Fibroblast of skin of left biceps (primary cell): Measurements from ENCODE around the gene PRL.

Experiments used
- DNase-seq, 2 experiments: peaks; one replicate each; pipeline ENCODE4 v3.0.0-alpha.2; 2013; ENCODE audit warnings: low read depth in 2 of 2

The PRL gene

DNA sequence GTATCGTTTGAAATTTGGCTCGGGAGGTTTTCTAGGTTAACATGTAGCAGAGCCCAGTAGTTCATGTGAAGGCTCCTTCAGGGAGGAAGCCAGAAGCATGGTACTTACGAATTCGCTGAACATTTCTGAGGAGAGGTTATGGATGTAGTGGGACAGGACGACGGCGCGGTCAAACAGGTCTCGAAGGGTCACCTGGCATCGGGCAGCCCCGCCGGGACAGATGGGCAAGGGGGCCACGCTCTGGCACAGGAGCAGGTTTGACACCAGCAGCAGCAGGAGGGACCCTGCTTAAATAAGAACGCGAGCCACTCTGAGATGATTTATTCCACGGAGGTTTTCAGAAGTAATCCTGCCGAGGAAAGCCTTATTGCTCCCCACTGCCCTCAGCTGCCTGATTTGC lies 2.5 kb downstream of the PRL start:
- no peak for DNase-seq

DNA sequence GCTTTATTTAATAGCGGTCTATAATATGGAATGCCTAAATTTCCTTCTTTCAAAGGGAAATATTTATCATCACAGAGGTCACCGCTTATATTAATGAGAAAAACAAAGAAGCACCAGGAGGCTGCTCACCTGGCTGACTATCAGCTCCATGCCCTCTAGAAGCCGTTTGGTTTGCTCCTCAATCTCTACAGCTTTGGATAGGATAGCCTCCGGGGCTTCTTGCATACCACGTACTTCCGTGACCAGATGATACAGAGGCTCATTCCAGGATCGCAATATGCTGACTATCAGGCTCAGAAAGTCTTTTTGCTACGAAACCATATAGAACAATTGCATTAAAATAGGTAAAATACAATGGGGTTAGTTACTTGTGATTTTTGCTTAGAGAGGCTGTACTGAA lies 6.8 kb downstream of the PRL start:
- no peak for DNase-seq

GRCh38 chr6:22288721-22289120 lies 8.1 kb downstream of the PRL start:
- DNase-seq = no peak

DNA sequence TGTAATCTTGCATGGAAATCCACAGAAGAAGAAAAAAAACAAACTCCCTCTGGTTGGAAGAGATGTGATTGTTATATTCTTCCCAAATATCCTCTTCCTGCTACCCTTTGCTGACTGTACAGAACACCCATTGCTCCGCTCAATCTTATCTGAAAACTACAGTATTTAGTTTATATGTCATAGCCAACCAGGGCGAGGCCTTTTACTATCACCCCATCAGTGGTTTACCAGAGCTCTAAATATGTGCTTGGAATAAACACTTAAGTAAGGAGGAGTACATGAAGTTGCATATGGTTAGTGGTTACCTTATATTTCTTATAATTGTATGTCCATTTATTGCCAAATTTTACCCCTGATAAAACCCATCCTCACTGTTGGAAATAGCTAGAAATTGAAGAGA lies 12.2 kb downstream of the PRL start:
- DNase-seq = no peak

- no peak for DNase-seq
Observed at GRCh38 chr6:22281341-22282085, 15.3 kb downstream of the PRL start.

- no peak for DNase-seq
Observed at GRCh38 chr6:22279427-22279826, 17.4 kb downstream of the PRL start.

DNA sequence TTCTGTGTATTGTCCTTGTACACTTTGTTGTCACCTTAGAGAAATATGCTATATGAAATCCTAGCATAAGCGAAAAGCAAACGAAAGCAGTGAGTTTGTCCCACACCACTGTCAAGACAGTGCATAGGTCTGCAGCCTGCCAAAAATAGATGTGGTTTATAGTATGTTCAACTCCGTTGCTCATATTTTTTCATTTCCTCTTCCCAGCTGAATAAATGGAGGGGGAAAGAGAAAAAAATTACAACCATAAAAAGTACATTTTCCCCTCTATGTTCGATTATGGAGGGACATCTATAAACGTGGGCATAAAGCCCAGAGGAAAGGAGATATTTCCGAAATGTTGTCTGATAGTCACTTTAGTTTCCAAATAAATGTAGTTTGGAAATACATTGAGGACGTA lies 25.8 kb downstream of the PRL start:
- no peak for DNase-seq

DNA sequence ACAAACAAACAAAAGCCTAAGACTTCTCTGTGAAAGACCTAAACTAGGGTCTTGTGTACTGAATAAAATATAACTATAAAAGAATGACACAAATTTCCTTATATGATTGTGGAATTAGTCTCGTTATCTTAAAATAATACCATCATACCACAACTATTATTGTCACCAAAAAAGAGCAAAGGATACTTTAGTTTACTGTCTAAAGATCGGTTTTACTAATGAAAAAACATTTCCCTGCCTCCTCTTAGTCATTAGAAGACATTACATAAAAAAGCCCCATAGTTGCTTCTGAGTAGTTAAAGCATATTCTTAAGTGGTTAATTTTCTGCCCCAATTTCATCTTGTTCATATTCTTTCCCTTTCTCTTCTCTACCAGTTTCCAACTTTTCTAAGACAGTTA lies 33.1 kb downstream of the PRL start:
- DNase-seq = no peak

DNA sequence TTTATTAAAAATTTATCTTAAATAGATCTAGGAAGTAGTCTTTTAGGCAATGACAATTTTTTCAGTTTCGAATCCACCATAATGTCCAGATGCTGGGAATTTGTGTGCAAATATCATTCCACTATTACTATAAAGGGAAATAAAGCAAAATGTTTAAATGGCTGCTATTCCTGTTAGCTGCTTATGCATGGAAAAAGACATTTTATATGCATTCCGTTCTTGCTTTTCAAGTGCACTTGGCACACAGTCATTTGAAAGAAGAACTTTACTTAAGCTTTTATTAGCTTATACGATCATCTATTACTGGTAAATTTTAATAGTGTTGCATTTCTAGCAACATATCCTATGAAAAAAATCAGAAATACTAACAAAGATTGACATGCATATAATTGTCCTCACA lies 42.0 kb downstream of the PRL start:
- DNase-seq = no peak

GRCh38 chr6:22253955-22254655 lies 42.7 kb downstream of the PRL start:
- DNase-seq = no peak

DNA sequence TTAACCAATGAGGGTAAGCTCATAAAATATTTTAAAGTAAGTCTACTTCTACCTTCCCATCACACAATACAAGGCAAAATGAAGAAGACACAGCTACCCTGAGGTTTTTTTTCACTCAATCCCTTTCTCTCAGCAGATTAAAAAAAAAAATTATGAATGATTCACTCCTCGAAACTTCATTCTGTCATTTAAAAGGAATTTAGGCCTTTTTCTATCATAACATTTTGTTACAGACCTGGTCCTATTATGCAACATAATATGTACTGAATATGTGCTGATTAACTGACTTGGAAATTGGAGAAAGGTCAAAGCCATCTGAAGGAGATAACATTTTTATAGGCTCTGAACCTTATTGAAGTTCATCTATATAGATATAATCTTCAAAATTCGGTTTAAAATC lies 45.5 kb downstream of the PRL start:
- DNase-seq = peak in 1 of 2 experiments; percentile 52

GRCh38 chr6:22250486-22250885 lies 46.4 kb downstream of the PRL start:
- DNase-seq = no peak

DNA sequence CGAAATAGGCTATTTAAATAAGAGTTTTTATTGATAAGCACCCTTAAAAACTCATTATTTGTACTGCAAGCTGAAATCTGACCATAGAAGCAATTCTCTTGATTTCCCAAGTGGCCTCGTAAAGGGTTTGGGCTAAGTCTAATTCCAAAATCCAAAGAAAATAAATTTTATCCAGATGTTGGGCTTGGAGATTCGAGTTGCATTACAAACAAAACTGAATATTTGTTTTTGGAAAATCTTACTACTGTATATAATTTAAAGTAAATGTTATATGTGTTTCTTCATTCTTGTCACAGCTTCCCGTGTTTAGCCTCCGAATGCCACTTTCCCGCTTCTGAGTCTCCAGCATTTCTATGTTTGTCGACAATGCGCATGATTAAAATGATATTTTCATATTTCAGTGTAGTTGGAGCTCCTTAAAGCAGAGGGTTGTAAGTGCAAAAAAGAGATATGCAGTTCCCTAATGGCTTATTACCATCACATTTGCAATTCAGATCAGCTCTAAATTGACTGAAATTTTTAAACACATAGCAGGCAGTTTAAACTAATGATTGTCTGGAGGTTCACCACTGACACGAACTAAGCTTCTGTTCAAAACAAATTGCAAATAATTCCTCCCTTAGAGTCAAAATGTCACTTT lies 47.0 kb downstream of the PRL start:
- no peak for DNase-seq

DNA sequence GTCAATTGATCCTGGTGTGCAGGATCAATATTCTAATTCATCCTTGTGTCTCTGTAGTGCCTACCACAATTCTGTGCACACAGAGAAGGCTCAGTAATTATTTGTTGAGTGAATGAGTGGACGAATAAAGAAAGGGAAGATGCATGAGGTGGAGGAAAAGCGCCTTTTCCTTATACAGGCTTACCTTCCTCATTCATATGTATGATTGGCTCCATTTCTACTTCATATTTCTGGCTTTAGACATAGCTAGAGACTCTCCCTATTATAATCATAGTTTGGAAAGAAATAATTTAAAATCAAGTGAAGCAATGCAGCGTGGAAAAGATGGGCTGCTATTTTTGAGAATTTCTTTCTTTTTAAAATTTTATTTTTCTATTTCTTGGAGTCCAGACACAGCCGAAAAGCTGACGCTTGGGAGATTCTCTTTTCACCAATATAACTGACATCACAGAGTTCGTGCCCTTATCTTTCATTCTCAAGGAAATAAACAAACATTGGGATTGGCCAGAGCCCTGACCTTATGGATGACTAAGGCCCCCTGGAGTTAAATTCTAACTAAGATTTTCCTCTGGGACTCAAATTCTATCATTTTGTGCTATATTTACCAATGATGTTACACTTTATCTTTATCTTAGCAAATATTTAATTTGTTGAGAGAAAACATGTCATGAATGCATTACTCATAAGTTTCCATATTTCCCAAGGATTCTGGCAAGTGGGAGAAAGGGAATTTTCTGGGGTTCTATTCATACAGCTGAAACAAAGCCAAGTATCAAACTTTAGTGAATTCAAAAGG lies 48.1 kb downstream of the PRL start:
- DNase-seq = peak in 1 of 2 experiments; percentile 47

DNA sequence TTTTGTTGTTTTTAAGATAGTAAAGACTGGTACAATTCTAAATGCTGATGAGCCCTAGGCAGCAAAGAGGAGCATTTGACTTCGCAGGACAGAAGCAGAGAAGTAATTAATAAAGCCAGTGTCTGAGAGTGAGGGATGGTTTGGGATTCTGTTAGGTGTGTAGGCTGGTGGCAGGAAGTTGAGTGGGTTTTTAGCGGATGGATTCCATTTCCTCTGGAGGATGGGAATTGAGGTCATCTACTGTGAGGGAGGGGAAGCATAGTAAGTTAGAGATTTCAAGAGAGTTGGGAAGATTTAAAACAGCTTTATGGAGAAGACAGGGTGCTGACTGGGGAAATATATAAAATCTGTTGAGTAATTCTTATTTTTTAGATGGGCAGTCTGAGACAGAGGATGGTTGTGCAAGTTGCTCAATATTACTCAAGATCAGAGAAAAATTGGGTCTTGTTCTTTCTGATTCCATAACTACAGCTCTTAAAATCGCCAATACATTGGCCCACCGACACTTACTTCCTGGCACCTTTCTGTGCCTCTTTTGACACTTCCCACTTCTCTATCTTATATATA lies 48.8 kb downstream of the PRL start:
- no peak for DNase-seq

- no peak for DNase-seq
Observed at GRCh38 chr6:22240025-22240424, 56.8 kb downstream of the PRL start.

GRCh38 chr6:22239261-22239921 lies 57.4 kb downstream of the PRL start:
- DNase-seq = peak in 1 of 2 experiments; percentile 55

DNA sequence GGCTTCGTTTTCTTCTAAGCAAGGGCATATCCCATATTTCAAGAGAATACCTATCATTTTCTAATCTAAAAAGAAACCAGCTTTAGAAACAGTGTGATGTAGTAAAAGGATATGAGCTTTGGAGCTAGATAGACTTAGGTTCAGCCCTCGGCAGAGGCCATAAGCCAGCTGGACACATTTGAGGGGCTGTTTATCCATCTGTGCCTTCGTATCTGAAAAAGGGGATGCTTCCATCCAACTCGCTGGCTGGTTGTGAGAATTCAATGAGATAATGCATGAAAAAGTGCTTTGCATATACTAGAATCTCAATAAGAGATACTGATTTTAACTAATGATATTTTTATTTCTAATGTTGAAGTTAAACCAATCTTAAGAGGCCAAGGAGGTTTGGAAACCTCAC lies 58.0 kb downstream of the PRL start:
- no peak for DNase-seq

DNA sequence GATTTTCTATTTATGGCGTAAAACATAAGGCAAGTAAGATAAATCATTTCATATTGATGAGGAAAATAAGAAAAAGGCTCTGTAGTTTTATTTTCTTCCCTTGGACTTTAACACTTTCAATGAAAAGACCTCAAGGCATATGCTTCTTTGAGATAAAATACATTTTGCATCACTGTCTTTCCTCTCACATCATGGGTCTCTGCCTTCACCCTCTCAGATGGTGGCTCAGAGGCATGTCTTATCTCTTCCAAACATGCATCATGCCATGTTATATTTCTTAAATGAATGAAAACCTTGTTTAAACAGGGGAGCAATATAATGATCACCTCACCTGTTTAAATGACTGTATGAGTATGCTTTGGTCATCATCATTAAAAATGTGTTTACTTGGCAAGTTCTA lies 59.3 kb downstream of the PRL start:
- DNase-seq = no peak
